ENCODE measurements around the gene GLT6D1.

GLT6D1 gene

DNA sequence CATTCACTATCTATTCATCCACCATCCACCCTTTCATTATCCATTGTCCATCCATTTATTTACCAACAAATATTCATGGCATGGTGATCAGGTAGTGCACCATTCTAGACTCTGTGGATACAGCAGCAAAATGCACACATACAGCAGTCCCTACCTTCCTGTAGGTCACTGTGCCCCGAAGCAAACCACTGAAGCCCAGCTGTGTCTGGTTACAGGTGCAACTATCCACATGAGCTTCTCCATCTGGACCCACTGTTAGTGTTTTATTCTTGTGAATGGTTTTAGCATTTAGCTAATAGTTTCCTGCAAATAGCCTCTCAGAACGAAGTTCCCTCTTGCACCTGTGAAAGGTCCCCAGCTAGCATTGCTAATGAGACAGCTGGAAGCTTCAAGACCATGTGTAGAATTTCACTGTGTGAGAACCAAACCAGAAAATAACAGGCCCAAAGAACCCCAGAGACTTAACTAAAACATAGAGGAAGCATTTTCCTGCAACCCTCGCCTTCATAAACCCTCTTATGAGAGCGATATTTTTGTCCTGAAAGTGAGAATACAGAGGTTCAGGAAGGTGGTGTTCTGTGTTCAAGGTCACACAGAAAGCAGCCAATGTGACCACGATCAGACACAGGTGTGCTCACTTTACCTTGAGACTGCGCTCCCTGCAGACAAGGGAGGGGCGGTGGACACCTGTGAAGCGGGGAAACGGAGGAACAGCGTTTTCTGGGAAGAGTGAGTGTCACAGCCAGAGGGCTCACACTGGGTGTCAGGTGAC, 59.3 kb downstream of the GLT6D1 start:
- intact Hi-C loops (cut with DNase I): no loop called here
- DNase-seq: peak in 1 of 42 donors; percentile 25

DNA sequence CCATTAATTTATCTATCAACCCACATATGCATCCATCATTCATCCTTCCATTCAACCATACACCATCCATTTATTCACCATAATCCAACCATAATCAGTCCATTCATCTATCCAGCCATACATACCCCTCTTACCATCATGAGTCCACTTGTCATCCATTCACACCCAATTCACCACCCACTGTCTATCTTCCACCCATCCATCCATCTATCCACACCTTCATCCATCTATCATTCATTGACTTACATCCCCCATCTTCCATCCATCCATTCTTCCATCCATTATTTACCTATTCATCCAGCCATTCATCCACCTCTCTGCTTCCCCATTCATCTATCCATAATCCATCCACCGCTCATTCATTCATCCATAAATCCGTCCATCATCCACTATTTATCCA, 60.0 kb downstream of the GLT6D1 start:
- intact Hi-C loops (cut with DNase I): no loop called here
- no peak for DNase-seq

DNA sequence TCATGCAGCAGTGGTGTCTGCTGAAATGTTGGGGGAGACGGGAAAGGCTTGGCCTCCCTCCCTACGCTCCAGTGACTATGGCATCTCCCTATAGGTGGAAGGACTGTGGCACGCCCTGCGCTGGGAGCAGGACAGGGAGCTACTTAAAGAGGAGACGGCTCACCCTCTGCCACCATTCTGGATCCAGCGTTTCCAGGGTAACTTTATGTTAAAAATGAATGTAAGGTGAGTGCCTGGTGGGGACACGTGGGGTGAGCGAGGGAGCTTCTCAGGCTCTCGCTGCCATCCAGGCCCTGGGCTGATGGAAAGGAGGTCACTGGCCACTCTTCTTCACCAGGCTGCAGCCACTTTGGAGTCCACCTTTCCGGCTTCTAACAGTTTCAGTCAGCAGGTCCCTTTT, 62.1 kb downstream of the GLT6D1 start:
- intact Hi-C loops (cut with DNase I): no loop called here

GRCh38 chr9:135575995-135576631, 63.2 kb downstream of the GLT6D1 start:
- DNase-seq: peak in 4 of 42 donors; percentile 2 to 21 (median 13)
- intact Hi-C loops (cut with DNase I): no loop called here

More for the DNA sequence above, 62.1 kb downstream of the GLT6D1 start:
- peak in 2 of 42 donors; percentile 11 to 18 for DNase-seq

GRCh38 chr9:135574943-135575342, 64.4 kb downstream of the GLT6D1 start:
- intact Hi-C loops (cut with DNase I): no loop called here
- DNase-seq: peak in 3 of 42 donors; percentile 3 to 28 (median 7)

DNA sequence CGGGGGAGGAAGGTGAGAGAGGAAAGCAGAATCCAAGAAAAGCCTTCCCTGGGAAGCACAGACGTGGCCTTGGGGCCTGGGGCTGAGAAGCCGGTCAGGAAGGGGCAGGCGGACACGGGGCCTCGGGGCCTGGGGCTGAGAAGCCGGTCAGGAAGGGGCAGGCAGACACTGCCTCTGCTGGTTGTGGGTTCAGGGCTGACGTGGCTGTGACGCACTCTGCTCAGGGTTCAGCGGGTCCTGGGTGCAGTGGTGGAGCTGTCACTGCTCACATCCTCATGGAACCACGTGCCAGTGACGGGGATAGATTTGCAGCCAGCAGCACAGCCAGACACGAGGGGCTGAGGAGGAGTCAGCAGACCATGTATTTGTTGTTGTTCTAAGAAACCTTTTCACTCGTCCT, 65.0 kb downstream of the GLT6D1 start:
- DNase-seq: peak in 3 of 42 donors; percentile 3 to 35 (median 10)

More for the DNA sequence above, 65.0 kb downstream of the GLT6D1 start:
- intact Hi-C loops (cut with DNase I): no loop called here

Measured in head of caudate nucleus (tissue), 42 donors.